Activated CD8-positive, alpha-beta T cell treated with anti-CD3 and anti-CD28 coated beads for 36 hours (primary cell): Measurements from ENCODE around the gene RCBTB1. TPM values are rescaled to one million over a fixed set of nuclear protein-coding genes. Genes with fewer than 3 reads are reported as not detected.

Experiments used
- ATAC-seq: fragments of 200-7000 bp; cut with Tn5 transposase; one replicate; pipeline ENCODE4 v1.10.0; 2021; ENCODE audit warnings: mild to moderate bottlenecking, moderate library complexity
- CTCF ChIA-PET: fragments of 350-600 bp; sonication (Branson Sonifier 250); formaldehyde crosslinking; loops from one replicate; lab custom pipeline; 2021; ENCODE audit warnings: antibody characterized with exemption; lab: Charles Lee
- POLR2A ChIA-PET: fragments of 350-600 bp; sonication (Branson Sonifier 250); formaldehyde crosslinking; loops from one replicate; lab custom pipeline; 2021; ENCODE audit warnings: antibody characterized with exemption; lab: Charles Lee
- DNase-seq: peaks from one replicate; pipeline ENCODE4 v3.0.0-alpha.2; 2020
- H3K27ac Mint-ChIP-seq: one replicate; pipeline ENCODE4 v1.8.0; 2021; ENCODE audit warnings: mild to moderate bottlenecking, mixed read lengths
- H3K27me3 Mint-ChIP-seq: one replicate; pipeline ENCODE4 v1.8.0; 2021; ENCODE audit warnings: mixed read lengths
- H3K36me3 Mint-ChIP-seq: one replicate; pipeline ENCODE4 v1.8.0; 2021; ENCODE audit warnings: low read depth, mixed read lengths
- H3K4me1 Mint-ChIP-seq: one replicate; pipeline ENCODE4 v1.8.0; 2021; ENCODE audit warnings: low read depth, mixed read lengths
- H3K4me3 Mint-ChIP-seq: one replicate; pipeline ENCODE4 v1.8.0; 2021; ENCODE audit warnings: mild to moderate bottlenecking, moderate library complexity, mixed read lengths
- H3K9me3 Mint-ChIP-seq: one replicate; pipeline ENCODE4 v1.8.0; 2021; ENCODE audit warnings: mixed read lengths
- intact Hi-C: fragments of 100-400 bp; cut with micrococcal nuclease; formaldehyde crosslinking; loops from one replicate; pipeline ENCODE4 v1.10.0; 2022
- total RNA-seq, 2 experiments: library from RNA; stranded (reverse); gene quantifications; one replicate each; pipeline ENCODE4 v1.2.3, GENCODE V29; 2021
- TF ChIP-seq, protein P1 (sequence below): fragments of 200-600 bp; IDR thresholded peaks from one replicate; pipeline ENCODE4 v1.8.0; 2022; ENCODE audit warnings: antibody characterized with exemption, mild to moderate bottlenecking

RCBTB1 gene
- total RNA-seq, 2 experiments from 2014 or later: 14.2 to 14.6 TPM

DNA sequence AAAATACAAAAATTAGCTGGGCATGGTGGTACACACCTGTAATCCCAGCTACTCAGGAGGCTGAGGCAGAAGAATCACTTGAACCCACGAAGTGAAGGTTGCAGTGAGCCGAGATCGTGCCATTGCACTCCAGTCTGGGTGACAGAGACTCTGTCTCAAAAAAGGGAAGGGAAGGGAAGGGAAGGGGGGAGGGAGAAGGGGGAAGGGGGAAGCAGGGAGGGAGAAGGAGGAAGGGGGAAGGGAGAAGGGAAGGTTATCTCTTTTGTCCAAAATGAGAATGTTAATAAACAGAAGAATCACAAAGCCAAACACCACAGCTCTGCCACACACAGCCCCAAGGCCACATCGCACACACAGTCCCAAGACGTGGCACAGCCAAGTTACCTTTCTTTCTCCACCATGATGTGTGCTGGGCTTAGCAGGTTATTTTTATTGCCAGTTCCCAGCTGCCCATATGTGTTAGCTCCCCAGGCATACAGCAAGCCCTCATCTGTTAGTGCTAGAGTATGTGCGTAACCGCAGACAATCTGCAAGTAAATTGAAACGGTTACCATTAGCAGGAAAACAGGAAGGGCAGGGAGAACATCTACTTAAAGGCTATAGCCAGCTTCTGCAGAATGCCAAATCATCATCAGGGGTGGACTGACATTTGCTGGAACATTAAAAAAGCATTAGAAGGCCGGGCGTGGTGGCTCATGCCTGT, 34.3 kb downstream of the RCBTB1 start:
- Mint-ChIP-seq H3K27me3 (no peaks in the 10 kb centered on the region), H3K27ac (no peak overlapping the region), H3K4me1 (no peaks in the 10 kb centered on the region), H3K36me3 (peaks cover 11% of the 10 kb centered on the region), H3K4me3 (no peak overlapping the region), H3K9me3 (no peaks in the 10 kb centered on the region)
- no peak for ATAC-seq
- ChIA-PET CTCF (interaction anchor here (1.8 kb wide), 1 partner anchor 56 kb away, joined by 5 read pairs; no protein-coding TSS in a partner anchor), POLR2A (interaction anchor here (0.8 kb wide), 1 partner anchor 19 kb away, joined by 3 read pairs; no protein-coding TSS in a partner anchor)
- TF ChIP-seq, protein P1, sequence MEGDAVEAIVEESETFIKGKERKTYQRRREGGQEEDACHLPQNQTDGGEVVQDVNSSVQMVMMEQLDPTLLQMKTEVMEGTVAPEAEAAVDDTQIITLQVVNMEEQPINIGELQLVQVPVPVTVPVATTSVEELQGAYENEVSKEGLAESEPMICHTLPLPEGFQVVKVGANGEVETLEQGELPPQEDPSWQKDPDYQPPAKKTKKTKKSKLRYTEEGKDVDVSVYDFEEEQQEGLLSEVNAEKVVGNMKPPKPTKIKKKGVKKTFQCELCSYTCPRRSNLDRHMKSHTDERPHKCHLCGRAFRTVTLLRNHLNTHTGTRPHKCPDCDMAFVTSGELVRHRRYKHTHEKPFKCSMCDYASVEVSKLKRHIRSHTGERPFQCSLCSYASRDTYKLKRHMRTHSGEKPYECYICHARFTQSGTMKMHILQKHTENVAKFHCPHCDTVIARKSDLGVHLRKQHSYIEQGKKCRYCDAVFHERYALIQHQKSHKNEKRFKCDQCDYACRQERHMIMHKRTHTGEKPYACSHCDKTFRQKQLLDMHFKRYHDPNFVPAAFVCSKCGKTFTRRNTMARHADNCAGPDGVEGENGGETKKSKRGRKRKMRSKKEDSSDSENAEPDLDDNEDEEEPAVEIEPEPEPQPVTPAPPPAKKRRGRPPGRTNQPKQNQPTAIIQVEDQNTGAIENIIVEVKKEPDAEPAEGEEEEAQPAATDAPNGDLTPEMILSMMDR: no peak
- intact Hi-C loops: no loop called here
- DNase-seq: no peak

DNA sequence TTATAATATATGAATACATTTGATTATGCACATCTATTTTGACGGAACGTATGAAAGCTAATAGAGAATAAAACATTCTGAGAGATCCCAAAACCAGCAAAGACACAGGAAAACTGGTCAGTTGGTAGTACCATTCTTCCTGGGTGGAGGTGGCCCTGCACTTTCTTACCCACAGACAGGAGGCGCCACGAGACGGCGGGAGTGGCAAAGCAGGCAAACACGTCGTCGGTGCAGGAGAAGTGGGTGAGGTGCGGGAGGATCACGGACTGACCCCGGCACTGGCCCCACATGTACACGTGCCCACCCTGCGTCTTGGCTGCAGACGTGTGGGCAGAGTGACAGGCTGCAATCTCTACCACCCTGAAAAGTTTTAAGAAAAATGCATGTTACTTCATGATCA, 36.1 kb downstream of the RCBTB1 start:
- H3K4me3 Mint-ChIP-seq: no peak overlapping the region
- ATAC-seq: no peak
- ChIA-PET POLR2A (interaction anchor here (0.6 kb wide), 1 partner anchor 419 kb away, joined by 3 read pairs; no protein-coding TSS in a partner anchor), CTCF (interaction anchor here (1.2 to 1.6 kb wide), 2 partner anchors 54 to 58 kb away, joined by 3 to 4 read pairs; no protein-coding TSS in a partner anchor)
- H3K36me3 Mint-ChIP-seq: peaks cover 22% of the 10 kb centered on the region
- H3K9me3 Mint-ChIP-seq: no peaks in the 10 kb centered on the region
- H3K27ac Mint-ChIP-seq: no peak overlapping the region
- TF ChIP-seq, protein P1: no peak
- H3K27me3 Mint-ChIP-seq: no peaks in the 10 kb centered on the region
- no peaks in the 10 kb centered on the region for H3K4me1 Mint-ChIP-seq
- intact Hi-C loops: no loop called here
- DNase-seq: no peak

DNA sequence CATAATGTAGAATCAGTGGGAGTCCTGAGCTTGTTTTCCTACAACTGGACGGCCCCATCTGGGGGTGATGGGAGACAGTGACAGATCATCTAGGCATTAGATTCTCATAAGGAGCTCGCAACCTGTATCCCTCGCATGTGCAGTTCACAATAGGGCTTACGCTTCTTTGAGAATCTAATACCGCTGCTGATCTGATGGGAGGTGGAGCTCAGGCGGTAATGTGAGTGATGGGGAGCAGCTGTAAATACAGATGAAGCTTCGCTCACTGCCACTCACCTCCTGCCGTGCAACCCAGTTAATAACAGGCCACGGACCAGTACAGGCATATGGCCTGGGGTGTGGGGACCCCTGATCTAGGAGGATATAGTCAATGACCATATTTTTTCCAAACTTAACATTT, 38.8 kb downstream of the RCBTB1 start:
- Mint-ChIP-seq H3K9me3 (no peaks in the 10 kb centered on the region), H3K4me1 (no peaks in the 10 kb centered on the region), H3K36me3 (peaks cover 20% of the 10 kb centered on the region), H3K27ac (no peak overlapping the region), H3K4me3 (no peak overlapping the region), H3K27me3 (no peaks in the 10 kb centered on the region)
- CTCF ChIA-PET: no interaction called here
- ATAC-seq (no peak), DNase-seq (no peak)
- intact Hi-C loops: no loop called here
- TF ChIP-seq, protein P1: no peak
- POLR2A ChIA-PET: no interaction called here

DNA sequence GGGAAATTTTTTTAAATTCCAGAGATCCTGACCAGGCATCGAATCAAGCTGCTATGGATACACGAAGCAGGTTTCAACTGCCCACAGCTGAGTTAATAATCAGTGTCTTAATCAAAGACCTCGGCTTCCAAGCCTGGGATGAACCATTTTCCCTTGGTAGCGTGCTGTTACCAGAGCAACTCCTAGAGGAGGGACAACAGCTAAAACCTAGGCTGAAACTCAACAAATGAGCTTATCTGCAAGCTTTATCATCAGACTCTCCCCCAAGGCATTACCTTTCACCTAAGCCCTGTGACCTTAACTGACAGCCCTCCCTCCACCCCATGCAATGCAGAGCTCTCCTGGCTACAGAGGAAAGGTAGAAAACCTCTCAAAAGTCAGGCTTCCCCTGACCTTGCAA, 39.7 kb downstream of the RCBTB1 start:
- no peak for ATAC-seq
- ChIA-PET POLR2A (no interaction called here), CTCF (no interaction called here)
- Mint-ChIP-seq H3K36me3 (peaks cover 21% of the 10 kb centered on the region), H3K9me3 (no peaks in the 10 kb centered on the region), H3K27me3 (no peaks in the 10 kb centered on the region), H3K4me1 (peaks cover 2% of the 10 kb centered on the region), H3K27ac (no peak overlapping the region), H3K4me3 (no peak overlapping the region)
- DNase-seq: no peak
- TF ChIP-seq, protein P1: no peak
- intact Hi-C loops: no loop called here

DNA sequence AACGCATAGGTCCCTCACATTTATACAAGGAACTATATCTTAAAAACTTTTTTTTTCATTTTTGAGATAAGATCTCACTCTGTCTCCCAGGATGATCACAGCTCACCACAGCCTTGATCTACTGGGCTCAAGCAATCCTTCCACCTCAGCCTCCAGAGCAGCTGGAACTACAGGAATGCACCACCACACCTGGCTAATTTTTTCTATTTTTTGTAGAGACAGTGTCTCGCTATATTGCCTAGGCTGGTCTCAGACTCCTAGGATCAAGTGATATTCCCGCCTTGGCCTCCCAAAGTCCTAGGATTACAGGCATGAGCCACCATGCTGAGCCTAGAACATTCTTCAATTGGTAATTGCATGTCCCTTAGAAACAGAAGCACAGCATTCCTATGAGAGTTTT, 41.7 kb downstream of the RCBTB1 start:
- Mint-ChIP-seq H3K36me3 (peaks cover 27% of the 10 kb centered on the region), H3K27me3 (no peaks in the 10 kb centered on the region), H3K4me3 (no peak overlapping the region), H3K27ac (no peak overlapping the region), H3K9me3 (no peaks in the 10 kb centered on the region), H3K4me1 (peaks cover 16% of the 10 kb centered on the region)
- DNase-seq (no peak), ATAC-seq (no peak)
- intact Hi-C loops: no loop called here
- TF ChIP-seq, protein P1: no peak
- CTCF ChIA-PET: interaction anchor here (0.6 kb wide), 1 partner anchor 164 kb away, joined by 4 read pairs; no protein-coding TSS in a partner anchor
- POLR2A ChIA-PET: interaction anchor here (0.6 kb wide), 1 partner anchor 73 kb away, joined by 5 read pairs; no protein-coding TSS in a partner anchor
